ENCODE results near the gene DERA. TPM values are rescaled to one million over a fixed set of nuclear protein-coding genes. Genes with fewer than 3 reads are reported as not detected.
"Not testable (repeated sequence)": the region's sequence is repeated elsewhere in the genome, so short reads cannot be mapped to it uniquely, and the experiment has no call there.

The DERA gene
- total and polyA plus RNA-seq, 4 donors, result 23.5 to 32.7 (median 29.3) TPM

DNA sequence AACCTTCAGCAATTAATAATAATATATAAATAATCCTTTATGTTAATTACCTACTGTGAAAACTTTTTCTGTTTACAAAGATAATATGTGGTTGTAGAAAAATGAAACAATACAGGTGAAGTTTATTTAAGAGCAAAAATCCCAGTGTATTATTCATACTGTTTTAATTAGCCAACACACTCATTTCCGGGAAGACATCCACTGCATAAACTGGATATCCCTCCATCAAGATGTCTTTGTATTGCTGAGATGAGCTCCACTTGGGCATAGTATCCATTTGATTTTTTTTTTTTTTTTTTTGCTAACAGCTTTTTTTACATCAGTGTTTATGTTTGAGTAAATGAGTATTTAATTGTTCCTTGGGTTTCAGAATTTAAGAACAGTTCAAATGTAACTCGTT lies 13.7 kb upstream of the DERA start:
- no CpG with 5 or more reads among the region's 2 CpGs for WGBS (ENCODE audit: insufficient coverage)
- DNase-seq (ENCODE audit: low read depth in 4 of 6, low spot score in 6 of 6), result no peak
- Histone ChIP-seq H3K4me1 (ENCODE audit: control insufficient read depth, insufficient read depth, low read length) (no peaks in the 10 kb centered on the region), H3K36me3 (ENCODE audit: control insufficient read depth, insufficient read depth, low read length) (peaks cover 27% of the 10 kb centered on the region), H3K9me3 (ENCODE audit: control insufficient read depth, insufficient read depth, low read length) (no peaks in the 10 kb centered on the region), H3K27ac (ENCODE audit: low read depth, low read length) (no peak overlapping the region), H3K4me3 (ENCODE audit: low read depth, low read length) (no peak overlapping the region), H3K27me3 (ENCODE audit: control insufficient read depth, insufficient read depth, low read length) (no peaks in the 10 kb centered on the region)

GRCh38 chr12:15899282-15899870 lies 11.8 kb upstream of the DERA start:
- DNase-seq (ENCODE audit: low read depth in 4 of 6, low spot score in 6 of 6), result peak in 2 of 6 donors; percentile 51 to 73
- Histone ChIP-seq H3K36me3 (ENCODE audit: control insufficient read depth, insufficient read depth, low read length) (peaks cover 23% of the 10 kb centered on the region), H3K4me3 (ENCODE audit: low read depth, low read length) (no peak overlapping the region), H3K27me3 (ENCODE audit: control insufficient read depth, insufficient read depth, low read length) (no peaks in the 10 kb centered on the region), H3K9me3 (ENCODE audit: control insufficient read depth, insufficient read depth, low read length) (no peaks in the 10 kb centered on the region), H3K4me1 (ENCODE audit: control insufficient read depth, insufficient read depth, low read length) (no peaks in the 10 kb centered on the region), H3K27ac (ENCODE audit: low read depth, low read length) (no peak overlapping the region)

GRCh38 chr12:15904378-15904920 lies 6.7 kb upstream of the DERA start:
- WGBS (ENCODE audit: insufficient coverage), result 86% methylated on average over 1 of the region's 5 CpGs
- no peaks in the 10 kb centered on the region for H3K27me3 ChIP-seq (ENCODE audit: control insufficient read depth, insufficient read depth, low read length)
- no peak overlapping the region for H3K4me3 ChIP-seq (ENCODE audit: low read depth, low read length)
- H3K36me3 ChIP-seq (ENCODE audit: control insufficient read depth, insufficient read depth, low read length), result peaks cover 15% of the 10 kb centered on the region
- H3K9me3 ChIP-seq (ENCODE audit: control insufficient read depth, insufficient read depth, low read length), result no peaks in the 10 kb centered on the region
- no peak overlapping the region for H3K27ac ChIP-seq (ENCODE audit: low read depth, low read length)
- DNase-seq (ENCODE audit: low read depth in 4 of 6, low spot score in 6 of 6), result no peak
- no peaks in the 10 kb centered on the region for H3K4me1 ChIP-seq (ENCODE audit: control insufficient read depth, insufficient read depth, low read length)

DNA sequence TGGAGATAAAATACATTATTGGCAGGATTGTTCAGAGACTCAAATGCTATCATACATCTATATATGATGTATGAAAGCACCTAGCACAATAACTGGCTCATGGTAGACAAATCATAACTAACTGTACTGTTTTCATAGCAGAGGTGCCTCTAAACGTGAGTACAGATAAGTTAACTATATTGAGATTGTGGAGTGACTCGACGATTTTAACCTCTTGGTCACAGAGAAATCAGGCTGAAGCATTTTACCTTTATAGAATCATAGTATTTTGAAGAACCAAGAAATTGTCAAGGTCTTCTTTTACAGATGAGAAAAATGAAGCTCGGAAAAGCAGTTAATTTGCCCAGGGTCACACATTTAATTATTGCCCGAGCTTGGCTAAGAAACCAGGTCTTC lies 666 bp upstream of the DERA start:
- Histone ChIP-seq H3K27me3 (ENCODE audit: control insufficient read depth, insufficient read depth, low read length) (no peaks in the 10 kb centered on the region), H3K4me1 (ENCODE audit: control insufficient read depth, insufficient read depth, low read length) (no peaks in the 10 kb centered on the region), H3K27ac (ENCODE audit: low read depth, low read length) (no peak overlapping the region), H3K9me3 (ENCODE audit: control insufficient read depth, insufficient read depth, low read length) (no peaks in the 10 kb centered on the region), H3K4me3 (ENCODE audit: low read depth, low read length) (peak overlapping the region; percentile 76), H3K36me3 (ENCODE audit: control insufficient read depth, insufficient read depth, low read length) (no peaks in the 10 kb centered on the region)
- no CpG with 5 or more reads among the region's 5 CpGs for WGBS (ENCODE audit: insufficient coverage)
- DNase-seq (ENCODE audit: low read depth in 4 of 6, low spot score in 6 of 6), result no peak

- not testable (repeated sequence) for H3K27me3 ChIP-seq (ENCODE audit: control insufficient read depth, insufficient read depth, low read length); H3K9me3 ChIP-seq (ENCODE audit: control insufficient read depth, insufficient read depth, low read length); H3K36me3 ChIP-seq (ENCODE audit: control insufficient read depth, insufficient read depth, low read length); H3K27ac ChIP-seq (ENCODE audit: low read depth, low read length); DNase-seq (ENCODE audit: low read depth in 4 of 6, low spot score in 6 of 6); H3K4me1 ChIP-seq (ENCODE audit: control insufficient read depth, insufficient read depth, low read length)
- peak overlapping the region; percentile 76 for H3K4me3 ChIP-seq (ENCODE audit: low read depth, low read length)
- WGBS (ENCODE audit: insufficient coverage), result no CpG with 5 or more reads among the region's 5 CpGs
These were observed 799 bp downstream of the DERA start for GRCh38 chr12:15911931-15912330.

- not testable (repeated sequence) for H3K27ac ChIP-seq (ENCODE audit: low read depth, low read length); H3K9me3 ChIP-seq (ENCODE audit: control insufficient read depth, insufficient read depth, low read length); H3K4me3 ChIP-seq (ENCODE audit: low read depth, low read length); H3K27me3 ChIP-seq (ENCODE audit: control insufficient read depth, insufficient read depth, low read length); H3K4me1 ChIP-seq (ENCODE audit: control insufficient read depth, insufficient read depth, low read length); DNase-seq (ENCODE audit: low read depth in 4 of 6, low spot score in 6 of 6); H3K36me3 ChIP-seq (ENCODE audit: control insufficient read depth, insufficient read depth, low read length)
- 100% methylated on average over 2 of the region's 5 CpGs for WGBS (ENCODE audit: insufficient coverage)
These were observed 3.0 kb downstream of the DERA start for GRCh38 chr12:15914131-15914530.

DNA sequence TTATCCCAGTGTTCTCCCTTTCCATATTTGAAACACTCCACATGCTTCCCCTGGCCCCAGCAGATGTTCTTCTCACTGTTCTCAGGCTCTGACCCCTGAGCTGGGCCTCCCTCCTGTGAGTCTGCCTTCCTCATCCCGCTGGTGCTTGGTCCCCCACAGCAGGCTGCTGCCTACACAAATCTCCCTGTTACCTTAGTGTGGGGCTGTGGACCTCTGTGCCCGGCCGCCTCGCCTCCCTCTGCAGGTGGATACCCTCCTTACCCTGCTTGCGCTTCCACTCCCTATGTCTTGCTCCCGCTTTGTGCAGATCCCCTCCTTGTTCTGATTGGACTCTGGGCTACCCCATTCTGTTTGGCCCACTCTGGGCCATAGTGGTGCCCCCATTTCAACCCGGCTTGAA lies 6.9 kb downstream of the DERA start:
- peaks cover 5% of the 10 kb centered on the region for H3K4me1 ChIP-seq (ENCODE audit: control insufficient read depth, insufficient read depth, low read length)
- peaks cover 2% of the 10 kb centered on the region for H3K36me3 ChIP-seq (ENCODE audit: control insufficient read depth, insufficient read depth, low read length)
- no peak overlapping the region for H3K27ac ChIP-seq (ENCODE audit: low read depth, low read length)
- 84% methylated on average over 6 of the region's 7 CpGs for WGBS (ENCODE audit: insufficient coverage)
- DNase-seq (ENCODE audit: low read depth in 4 of 6, low spot score in 6 of 6), result no peak
- H3K9me3 ChIP-seq (ENCODE audit: control insufficient read depth, insufficient read depth, low read length), result peaks cover 1% of the 10 kb centered on the region
- no peaks in the 10 kb centered on the region for H3K27me3 ChIP-seq (ENCODE audit: control insufficient read depth, insufficient read depth, low read length)
- H3K4me3 ChIP-seq (ENCODE audit: low read depth, low read length), result no peak overlapping the region

- peaks cover 1% of the 10 kb centered on the region for H3K9me3 ChIP-seq (ENCODE audit: control insufficient read depth, insufficient read depth, low read length)
- H3K27me3 ChIP-seq (ENCODE audit: control insufficient read depth, insufficient read depth, low read length), result no peaks in the 10 kb centered on the region
- peaks cover 5% of the 10 kb centered on the region for H3K4me1 ChIP-seq (ENCODE audit: control insufficient read depth, insufficient read depth, low read length)
- no CpG with 5 or more reads among the region's 2 CpGs for WGBS (ENCODE audit: insufficient coverage)
- peak overlapping the region; percentile 22 for H3K27ac ChIP-seq (ENCODE audit: low read depth, low read length)
- peaks cover 2% of the 10 kb centered on the region for H3K36me3 ChIP-seq (ENCODE audit: control insufficient read depth, insufficient read depth, low read length)
- no peak overlapping the region for H3K4me3 ChIP-seq (ENCODE audit: low read depth, low read length)
- peak in 2 of 6 donors; percentile 26 to 49 for DNase-seq (ENCODE audit: low read depth in 4 of 6, low spot score in 6 of 6)
These were observed 8.3 kb downstream of the DERA start for GRCh38 chr12:15919418-15919817.

DNA sequence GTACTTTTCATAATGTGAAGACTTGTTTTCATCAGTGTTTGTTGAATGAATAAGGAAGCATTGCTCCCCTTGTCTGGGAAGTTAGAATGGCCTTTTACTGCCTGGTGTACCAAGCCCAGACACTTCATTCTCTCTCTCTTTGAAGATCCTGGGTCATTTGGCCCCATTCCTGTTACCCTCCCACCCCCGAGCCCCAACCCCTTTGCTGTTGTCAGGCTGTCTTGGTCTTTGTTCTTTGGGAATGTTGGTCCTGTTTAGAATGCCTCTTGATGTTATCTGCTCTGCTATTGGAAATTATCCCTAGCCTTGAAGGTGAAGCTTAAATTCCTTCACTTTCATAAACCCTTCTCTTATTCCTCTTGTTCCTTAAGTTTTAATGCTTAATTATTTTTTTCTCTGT lies 13.8 kb downstream of the DERA start:
- peaks cover 6% of the 10 kb centered on the region for H3K4me1 ChIP-seq (ENCODE audit: control insufficient read depth, insufficient read depth, low read length)
- DNase-seq (ENCODE audit: low read depth in 4 of 6, low spot score in 6 of 6), result no peak
- H3K36me3 ChIP-seq (ENCODE audit: control insufficient read depth, insufficient read depth, low read length), result no peaks in the 10 kb centered on the region
- H3K27ac ChIP-seq (ENCODE audit: low read depth, low read length), result no peak overlapping the region
- WGBS (ENCODE audit: insufficient coverage), result no CpG with 5 or more reads among the region's 1 CpG
- peaks cover 1% of the 10 kb centered on the region for H3K9me3 ChIP-seq (ENCODE audit: control insufficient read depth, insufficient read depth, low read length)
- H3K27me3 ChIP-seq (ENCODE audit: control insufficient read depth, insufficient read depth, low read length), result no peaks in the 10 kb centered on the region
- H3K4me3 ChIP-seq (ENCODE audit: low read depth, low read length), result no peak overlapping the region

GRCh38 chr12:15928346-15928745 lies 17.2 kb downstream of the DERA start:
- H3K4me1 ChIP-seq (ENCODE audit: control insufficient read depth, insufficient read depth, low read length), result peaks cover 6% of the 10 kb centered on the region
- no peaks in the 10 kb centered on the region for H3K27me3 ChIP-seq (ENCODE audit: control insufficient read depth, insufficient read depth, low read length)
- WGBS (ENCODE audit: insufficient coverage), result 58% methylated on average over 2 of the region's 2 CpGs
- no peak for DNase-seq (ENCODE audit: low read depth in 4 of 6, low spot score in 6 of 6)
- H3K4me3 ChIP-seq (ENCODE audit: low read depth, low read length), result no peak overlapping the region
- H3K27ac ChIP-seq (ENCODE audit: low read depth, low read length), result no peak overlapping the region
- H3K9me3 ChIP-seq (ENCODE audit: control insufficient read depth, insufficient read depth, low read length), result no peaks in the 10 kb centered on the region
- H3K36me3 ChIP-seq (ENCODE audit: control insufficient read depth, insufficient read depth, low read length), result no peaks in the 10 kb centered on the region
